Measurements from ENCODE around the gene OR13J1.
A peak's percentile ranks its signal among the peaks of the same experiment; 100 is the strongest.

OR13J1 gene

GRCh38 chr9:35834260-35835215, 35.7 kb downstream of the OR13J1 start:
- DNase-seq: no peak

GRCh38 chr9:35832814-35833213, 37.4 kb downstream of the OR13J1 start:
- no peak for DNase-seq

GRCh38 chr9:35831040-35831439, 39.2 kb downstream of the OR13J1 start:
- DNase-seq: no peak

GRCh38 chr9:35829764-35830096, 40.5 kb downstream of the OR13J1 start:
- DNase-seq: no peak

GRCh38 chr9:35829084-35829763, 41.0 kb downstream of the OR13J1 start, which contains the start of gene TMEM8B:
Gene TMEM8B, plus strand, starts transcription at chr9:35829228. Its CDS starts 220 bp downstream, at chr9:35829448.
- DNase-seq: peak; percentile 22 to 98 (median 90)

- DNase-seq: peak in 5 of 56 donors; percentile 27 to 63 (median 48)
Observed at GRCh38 chr9:35828716-35829083, 41.5 kb downstream of the OR13J1 start, which contains the start of gene FAM221B. Gene FAM221B, minus strand, starts transcription at chr9:35828732. Its CDS starts 2,571 bp downstream, at chr9:35826161.

GRCh38 chr9:35827486-35827885, 42.7 kb downstream of the OR13J1 start:
- no peak for DNase-seq

- peak in 11 of 56 donors; percentile 3 to 51 (median 12) for DNase-seq
Observed at GRCh38 chr9:35826071-35826701, 44.0 kb downstream of the OR13J1 start.

- DNase-seq: no peak
Observed at GRCh38 chr9:35822926-35823325, 47.3 kb downstream of the OR13J1 start.

GRCh38 chr9:35820076-35820475, 50.1 kb downstream of the OR13J1 start:
- no peak for DNase-seq
